ENCODE measurements around the gene SIAE.

GRCh38 chr11:124658986-124659385, 14.6 kb downstream of the SIAE start:
- TF ChIP-seq CTCF (IDR thresholded peaks at IDR 0.05; ENCODE audit: low read depth, low read length) (no peak), MAX (IDR thresholded peaks at IDR 0.05; ENCODE audit: low read depth, low read length) (no peak), POLR2A (IDR thresholded peaks at IDR 0.05; ENCODE audit: extremely low read depth, insufficient read length) (no peak)

All from NB4 (cell line).